H1 (cell line): Measurements from ENCODE around the gene GRIPAP1. TPM values are rescaled to one million over a fixed set of nuclear protein-coding genes. Genes with fewer than 3 reads are reported as not detected.

Experiments used
- E2F6 ChIP-seq: IDR thresholded peaks from 2 replicates; pipeline ENCODE4 v1.6.1; 2012; ENCODE audit warnings: inconsistent platforms
- FOSL1 ChIP-seq: IDR thresholded peaks from 2 replicates; pipeline ENCODE4 v1.6.1; 2011; ENCODE audit warnings: mild to moderate bottlenecking, low read depth, low read length, moderate library complexity; ENCODE audit not compliant: insufficient read depth
- JUN ChIP-seq: IDR thresholded peaks from 2 replicates; pipeline ENCODE4 v1.6.1; 2011; ENCODE audit warnings: low read depth, mild to moderate bottlenecking, improper control_type of control experiment, low read length
- PHF8 ChIP-seq: fragments of 200-600 bp; sonication (generic); conservative IDR thresholded peaks from 2 replicates; pipeline ENCODE4 v1.7.1; 2012; ENCODE audit warnings: low read depth, mild to moderate bottlenecking, inconsistent platforms, low read length, moderate library complexity
- RBBP5 ChIP-seq: IDR thresholded peaks from 2 replicates; pipeline ENCODE4 v1.7.1; 2012; ENCODE audit warnings: low read depth, mild to moderate bottlenecking, inconsistent platforms, low read length, moderate library complexity, borderline replicate concordance
- SAP30 ChIP-seq: fragments of 300-600 bp; sonication (generic); IDR thresholded peaks from 2 replicates; pipeline ENCODE4 v1.7.1; 2012; ENCODE audit warnings: low read length, moderate library complexity, mild to moderate bottlenecking, inconsistent platforms; ENCODE audit not compliant: insufficient read depth, insufficient replicate concordance
- SIX5 ChIP-seq: IDR thresholded peaks from 2 replicates; pipeline ENCODE4 v1.6.1; 2011; ENCODE audit warnings: mild to moderate bottlenecking, low read depth, low read length
- SUZ12 ChIP-seq: fragments of 200-600 bp; sonication (generic); IDR thresholded peaks from 2 replicates; pipeline ENCODE4 v1.6.1; 2012; ENCODE audit warnings: mild to moderate bottlenecking, inconsistent platforms, low read length, moderate library complexity, mixed read lengths
- TEAD4 ChIP-seq: IDR thresholded peaks from 2 replicates; pipeline ENCODE4 v1.6.1; 2012; ENCODE audit warnings: low read depth, low read length, inconsistent platforms, mixed read lengths
- ZNF274 ChIP-seq: IDR thresholded peaks from 2 replicates; pipeline ENCODE4 v1.7.0; 2012; ENCODE audit warnings: low read length, borderline replicate concordance; ENCODE audit errors: extremely low read depth
- polyA plus RNA-seq, 7 experiments: library from polyadenylated mRNA; depleted of rRNA in 3 of 7; stranded (reverse) in 5 of 7; unstranded in 2 of 7; fragments of >200 nt in 5 of 7; fragments of 200-250 nt in 2 of 7; gene quantifications; 1 replicate in 5 of 7; 2 replicates in 1 of 7; 4 replicates in 1 of 7; pipeline versions ENCODE4 v1.2.1 to v1.2.3, GENCODE V29; 2011 to 2013; ENCODE audit warnings: missing spikeins in 2 of 7, mixed read lengths in 2 of 7
- total RNA-seq: library from RNA; stranded (reverse); fragmentation: NEBNext Ultra II Directional; extraction: Animal tissue kit (Norgen Biotek cat#: 25700); gene quantifications from 2 replicates; pipeline ENCODE4 v1.2.1, GENCODE V29; 2021

The GRIPAP1 gene
- total and polyA plus RNA-seq, 2 of the 8 experiments (the other 6 are each of a cell fraction or from before 2014, with no cell fraction given) = 21.6 to 55.9 TPM

DNA sequence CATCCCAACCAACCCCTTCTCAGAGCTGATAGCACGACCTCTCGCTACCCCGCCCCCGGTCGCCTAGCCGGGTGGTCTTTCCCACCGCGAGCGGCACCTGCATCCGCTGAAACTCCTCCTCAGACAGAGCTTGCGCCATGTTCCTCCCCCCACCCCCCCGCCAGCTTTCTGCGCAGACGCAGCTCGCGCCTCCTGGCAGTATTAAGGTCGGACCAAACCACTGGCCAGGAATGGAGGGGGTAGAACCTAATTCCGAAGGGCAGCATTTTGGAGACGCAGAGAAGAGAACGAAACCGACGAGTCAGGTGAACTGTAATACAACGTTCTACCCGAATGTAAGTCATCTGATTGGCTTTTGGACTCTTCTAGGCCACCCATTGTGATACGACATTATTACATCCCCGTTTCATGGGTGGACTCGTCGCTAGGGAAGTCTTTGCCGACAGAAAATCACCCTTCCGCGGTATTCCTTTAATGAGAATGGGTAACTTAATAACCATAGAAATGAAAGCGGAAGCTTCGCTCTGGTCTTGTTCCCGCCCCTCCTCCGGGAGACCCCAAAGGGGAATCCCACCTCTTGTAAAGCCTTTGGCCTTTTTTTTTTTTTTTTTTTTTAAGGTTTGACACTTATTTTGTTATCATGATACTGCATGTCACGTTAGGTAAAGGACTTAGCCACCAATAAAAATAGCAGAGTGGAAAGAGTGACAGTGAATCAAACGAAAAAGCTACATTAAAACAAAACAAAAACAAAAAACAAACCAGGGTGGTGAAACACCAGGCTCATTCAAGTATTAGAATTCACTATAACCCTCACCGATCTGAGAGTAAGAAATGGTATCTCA is at the start of gene GRIPAP1 (continued):
- TF ChIP-seq TEAD4 = peak; percentile 2; the same call in 1 of the 2 replicates
- no peak for TF ChIP-seq FOSL1
- TF ChIP-seq ZNF274 = no peak
- 0 out of 2 replicates have a peak, but pooled peaks have one; percentile 20 for TF ChIP-seq SIX5
- TF ChIP-seq RBBP5 = no peak
- no peak for TF ChIP-seq SUZ12
- no peak for TF ChIP-seq SAP30
- no peak for TF ChIP-seq JUN
- TF ChIP-seq E2F6 = no peak
- TF ChIP-seq PHF8 = peak; percentile 72
